Measurements from ENCODE around the gene SCP2D1.

The SCP2D1 gene

DNA sequence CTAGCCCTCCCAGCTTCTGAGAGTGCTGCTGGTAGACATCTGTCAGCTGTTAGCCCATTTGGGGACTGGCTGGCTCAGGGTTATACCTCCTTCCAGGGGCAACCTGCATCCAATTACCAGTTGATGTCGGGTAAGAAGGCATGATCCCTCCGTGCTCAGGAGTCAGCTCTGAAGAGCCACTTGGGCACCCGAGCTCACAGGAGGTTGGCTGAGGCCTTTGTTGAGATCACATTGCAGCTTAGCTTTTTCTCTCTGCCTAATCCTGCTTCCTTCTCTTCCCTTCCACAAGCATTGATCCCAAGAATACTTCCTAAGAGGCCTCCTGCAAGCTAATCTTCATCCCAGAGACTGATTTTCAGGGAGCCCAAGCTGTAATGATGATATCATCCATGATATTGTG, 35.5 kb downstream of the SCP2D1 start:
- TF ChIP-seq, protein P1, sequence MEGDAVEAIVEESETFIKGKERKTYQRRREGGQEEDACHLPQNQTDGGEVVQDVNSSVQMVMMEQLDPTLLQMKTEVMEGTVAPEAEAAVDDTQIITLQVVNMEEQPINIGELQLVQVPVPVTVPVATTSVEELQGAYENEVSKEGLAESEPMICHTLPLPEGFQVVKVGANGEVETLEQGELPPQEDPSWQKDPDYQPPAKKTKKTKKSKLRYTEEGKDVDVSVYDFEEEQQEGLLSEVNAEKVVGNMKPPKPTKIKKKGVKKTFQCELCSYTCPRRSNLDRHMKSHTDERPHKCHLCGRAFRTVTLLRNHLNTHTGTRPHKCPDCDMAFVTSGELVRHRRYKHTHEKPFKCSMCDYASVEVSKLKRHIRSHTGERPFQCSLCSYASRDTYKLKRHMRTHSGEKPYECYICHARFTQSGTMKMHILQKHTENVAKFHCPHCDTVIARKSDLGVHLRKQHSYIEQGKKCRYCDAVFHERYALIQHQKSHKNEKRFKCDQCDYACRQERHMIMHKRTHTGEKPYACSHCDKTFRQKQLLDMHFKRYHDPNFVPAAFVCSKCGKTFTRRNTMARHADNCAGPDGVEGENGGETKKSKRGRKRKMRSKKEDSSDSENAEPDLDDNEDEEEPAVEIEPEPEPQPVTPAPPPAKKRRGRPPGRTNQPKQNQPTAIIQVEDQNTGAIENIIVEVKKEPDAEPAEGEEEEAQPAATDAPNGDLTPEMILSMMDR (IDR thresholded peaks at IDR 0.05; ENCODE audit: low read depth, low read length, missing control alignments): no peak
- no peak overlapping the region for H3K4me3 ChIP-seq (ENCODE audit: low read depth, low read length)
- no peak for DNase-seq (ENCODE audit: low read depth)

DNA sequence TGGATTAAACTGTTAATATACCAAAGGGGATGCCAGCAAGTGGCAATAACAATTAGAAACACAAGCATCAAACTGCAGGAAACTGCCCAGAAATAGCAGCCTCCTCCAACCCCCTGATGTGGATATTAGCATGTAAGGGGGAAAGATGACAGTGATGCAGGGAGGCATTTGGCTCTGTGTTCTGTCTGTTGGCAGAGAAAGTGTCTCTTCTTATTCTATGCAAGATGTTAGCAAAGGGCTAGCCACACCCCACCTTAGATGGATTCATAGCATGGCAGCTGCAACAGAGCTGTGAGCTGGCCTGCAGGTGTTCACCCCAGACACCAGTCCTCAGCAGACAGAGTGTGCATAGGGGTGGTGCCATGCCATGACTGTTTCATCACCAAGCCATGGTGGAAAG, 38.0 kb downstream of the SCP2D1 start:
- DNase-seq (ENCODE audit: low read depth): no peak
- TF ChIP-seq, protein P1 (IDR thresholded peaks at IDR 0.05; ENCODE audit: low read depth, low read length, missing control alignments): no peak
- H3K4me3 ChIP-seq (ENCODE audit: low read depth, low read length): no peak overlapping the region

DNA sequence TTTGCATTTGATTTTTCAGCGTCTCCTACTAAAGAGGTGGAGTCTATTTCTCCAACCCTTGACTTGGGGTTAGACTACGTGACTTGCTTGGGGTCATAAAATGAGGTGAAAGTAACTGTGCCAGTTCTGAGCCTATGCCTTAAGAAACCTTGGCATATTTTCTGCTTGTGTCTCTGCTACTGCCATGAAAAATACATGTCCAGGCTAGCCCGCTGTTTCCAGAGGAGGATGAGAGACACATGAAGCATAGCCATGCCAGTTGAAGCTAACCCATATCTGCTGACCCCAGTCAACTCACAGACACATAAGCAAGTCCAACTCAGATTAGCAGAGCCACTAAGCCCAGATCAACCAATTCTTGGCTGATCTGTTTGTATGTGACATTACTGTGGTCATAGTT, 38.7 kb downstream of the SCP2D1 start:
- no peak for DNase-seq (ENCODE audit: low read depth)
- H3K4me3 ChIP-seq (ENCODE audit: low read depth, low read length): no peak overlapping the region
- TF ChIP-seq, protein P1 (IDR thresholded peaks at IDR 0.05; ENCODE audit: low read depth, low read length, missing control alignments): no peak

DNA sequence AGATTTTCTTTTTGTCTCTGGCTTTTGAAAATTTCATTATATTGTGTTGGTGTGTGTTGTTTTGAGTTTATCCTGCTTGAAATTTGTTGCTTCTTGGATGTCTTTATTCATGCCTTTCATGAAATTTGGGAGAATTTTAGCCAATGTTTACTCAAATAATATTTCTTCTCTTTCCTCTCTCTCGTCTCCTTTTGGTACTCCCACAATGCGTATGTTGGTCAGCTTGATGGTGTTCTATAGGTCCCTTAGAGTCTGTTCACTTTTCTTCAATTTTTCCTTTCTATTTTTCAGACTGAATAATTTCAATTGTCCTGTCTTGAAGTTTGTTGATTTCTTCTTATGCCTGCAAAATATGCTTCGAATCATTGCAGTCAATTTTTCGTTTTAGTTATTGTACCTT, 39.6 kb downstream of the SCP2D1 start:
- DNase-seq (ENCODE audit: low read depth): no peak
- no peak overlapping the region for H3K4me3 ChIP-seq (ENCODE audit: low read depth, low read length)
- TF ChIP-seq, protein P1 (IDR thresholded peaks at IDR 0.05; ENCODE audit: low read depth, low read length, missing control alignments): no peak

DNA sequence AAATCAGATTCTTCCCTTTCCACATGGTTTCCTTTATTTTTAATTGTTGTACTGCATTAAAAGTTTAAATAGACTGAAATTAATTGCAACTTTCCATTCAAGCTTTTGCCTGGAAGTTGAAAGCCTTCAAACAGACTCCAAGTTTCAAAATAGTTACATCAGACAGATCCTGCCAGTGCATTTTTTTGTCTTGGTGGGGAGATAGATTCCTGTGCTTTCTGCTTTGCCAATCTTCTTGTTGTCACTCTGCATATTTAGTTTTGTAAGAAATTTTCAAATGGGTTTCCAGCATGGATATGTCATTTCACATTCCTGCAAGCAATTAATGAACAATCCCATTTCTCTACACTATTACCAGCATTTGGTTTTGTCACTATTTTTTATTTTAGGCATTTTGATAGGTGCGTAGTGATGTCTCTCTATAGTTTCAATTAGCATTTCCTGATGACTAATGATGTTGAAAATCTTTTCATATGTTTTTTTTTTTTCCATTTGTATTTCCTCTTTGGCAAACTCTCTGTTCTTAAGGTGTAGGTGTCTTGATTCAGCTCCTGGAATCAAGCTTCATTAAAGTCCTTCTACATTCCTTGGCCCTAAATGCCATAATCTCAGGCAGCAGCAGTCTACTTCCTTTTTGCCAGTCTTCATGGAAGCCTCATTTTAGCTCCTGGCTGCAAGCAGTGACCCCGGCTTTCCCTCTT, 40.5 kb downstream of the SCP2D1 start:
- no peak for DNase-seq (ENCODE audit: low read depth)
- TF ChIP-seq, protein P1 (IDR thresholded peaks at IDR 0.05; ENCODE audit: low read depth, low read length, missing control alignments): no peak
- H3K4me3 ChIP-seq (ENCODE audit: low read depth, low read length): no peak overlapping the region

DNA sequence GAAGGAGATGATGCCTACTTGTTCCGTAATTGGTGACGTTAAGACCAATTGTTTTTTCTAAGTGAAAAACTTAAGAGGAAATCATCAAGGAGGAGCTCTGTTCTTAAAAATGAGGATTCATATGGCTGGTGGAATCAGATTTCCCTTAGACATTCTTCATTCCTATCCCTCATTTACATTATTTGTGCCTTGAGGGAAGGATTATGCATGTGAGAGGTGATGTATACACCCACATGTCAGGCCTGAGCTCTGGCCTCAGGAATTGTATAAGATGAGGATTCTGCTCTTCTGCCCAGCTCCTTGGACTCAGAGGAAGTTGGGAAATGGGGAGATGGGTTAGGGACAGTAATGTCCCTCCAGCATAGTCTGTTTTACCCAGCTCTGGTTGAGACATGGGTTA, 42.3 kb downstream of the SCP2D1 start:
- DNase-seq (ENCODE audit: low read depth): no peak
- TF ChIP-seq, protein P1 (IDR thresholded peaks at IDR 0.05; ENCODE audit: low read depth, low read length, missing control alignments): no peak
- H3K4me3 ChIP-seq (ENCODE audit: low read depth, low read length): no peak overlapping the region

DNA sequence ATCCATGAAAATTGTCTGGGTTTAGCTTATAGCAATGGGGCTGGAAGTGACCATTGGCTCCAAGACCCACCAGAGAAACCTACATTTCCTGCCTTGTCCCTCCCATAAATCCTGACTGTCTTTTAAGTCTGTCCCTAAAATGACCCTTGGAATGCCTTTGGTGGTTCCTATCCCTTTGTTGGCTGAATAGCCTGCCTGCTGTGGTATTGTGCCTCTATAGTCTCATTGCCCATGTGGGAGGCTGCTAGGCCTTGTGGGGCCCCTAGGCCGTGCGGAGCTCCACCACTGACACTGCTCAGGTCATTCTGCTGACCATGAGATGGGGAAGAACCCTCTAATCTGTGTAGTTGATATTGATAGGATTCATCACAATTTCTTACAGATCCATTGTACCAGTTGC, 43.3 kb downstream of the SCP2D1 start:
- TF ChIP-seq, protein P1 (IDR thresholded peaks at IDR 0.05; ENCODE audit: low read depth, low read length, missing control alignments): no peak
- H3K4me3 ChIP-seq (ENCODE audit: low read depth, low read length): no peak overlapping the region
- no peak for DNase-seq (ENCODE audit: low read depth)

Data from GM12864 (cell line).